Activated CD4-positive, CD25-positive, alpha-beta regulatory T cell (primary cell): ENCODE data around the gene SRPX2.

ENCODE experiments used
- DNase-seq, 4 experiments: peaks; one replicate each; lab custom pipeline; 2025; lab: John Stamatoyannopoulos, UW

SRPX2 gene

DNA sequence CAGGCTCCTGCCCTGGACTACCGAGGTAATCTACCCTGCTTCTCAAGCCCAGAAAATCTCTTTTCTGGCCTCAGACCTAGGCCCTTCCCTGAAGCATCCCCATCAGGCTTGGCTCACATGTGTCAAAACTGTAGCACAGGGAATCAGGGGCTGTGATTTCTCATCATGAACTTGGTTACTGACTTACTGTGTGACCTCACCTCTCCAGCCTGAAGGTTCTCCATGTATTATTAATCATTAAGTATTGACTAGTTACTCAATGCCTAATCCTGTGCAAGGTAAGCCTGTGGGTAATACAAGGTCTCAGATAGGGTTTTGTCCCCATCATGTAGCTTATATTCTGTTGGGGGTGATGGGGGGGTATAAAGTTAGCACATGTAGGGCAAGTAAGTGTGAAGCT is 6.8 kb downstream of the SRPX2 start:
- no peak for DNase-seq

DNA sequence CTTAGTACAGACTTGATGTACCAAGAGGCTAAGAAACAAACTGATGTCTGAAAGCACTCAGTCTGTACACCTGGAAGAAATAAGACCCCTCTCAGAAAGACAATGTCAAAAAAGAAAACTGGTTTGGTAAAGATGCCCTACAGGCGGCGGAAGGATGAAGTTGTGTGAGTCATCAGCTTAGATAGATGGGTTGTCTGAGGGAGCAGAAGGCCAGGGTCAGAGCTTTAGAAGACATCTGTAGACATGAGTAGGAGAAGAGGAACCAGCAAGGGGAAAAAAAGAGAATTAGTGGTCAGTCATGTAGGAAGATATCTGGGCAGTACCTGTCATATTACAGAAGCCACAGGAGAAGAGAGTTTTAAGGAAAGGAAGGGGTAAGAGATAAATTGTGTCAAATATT is 8.3 kb downstream of the SRPX2 start:
- no peak for DNase-seq

DNA sequence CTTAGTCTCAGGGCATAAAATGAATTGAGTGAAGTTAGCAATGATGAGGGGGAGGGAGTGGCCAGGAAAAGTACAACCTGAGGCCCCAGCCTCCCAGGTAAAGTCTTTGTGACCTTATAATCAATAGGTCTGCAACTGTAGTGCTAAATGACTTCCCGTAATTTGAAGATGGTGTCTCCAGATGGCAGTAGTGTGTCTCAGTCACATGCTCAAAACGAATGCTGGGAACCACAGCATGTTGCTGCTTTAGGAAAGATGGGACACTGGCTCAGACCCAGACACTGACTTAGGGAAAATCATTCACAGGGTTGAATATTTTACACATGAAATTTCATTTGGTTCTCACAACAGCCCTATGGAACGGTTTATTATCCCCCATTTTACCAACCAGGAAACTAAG is 10.3 kb downstream of the SRPX2 start:
- no peak for DNase-seq

DNA sequence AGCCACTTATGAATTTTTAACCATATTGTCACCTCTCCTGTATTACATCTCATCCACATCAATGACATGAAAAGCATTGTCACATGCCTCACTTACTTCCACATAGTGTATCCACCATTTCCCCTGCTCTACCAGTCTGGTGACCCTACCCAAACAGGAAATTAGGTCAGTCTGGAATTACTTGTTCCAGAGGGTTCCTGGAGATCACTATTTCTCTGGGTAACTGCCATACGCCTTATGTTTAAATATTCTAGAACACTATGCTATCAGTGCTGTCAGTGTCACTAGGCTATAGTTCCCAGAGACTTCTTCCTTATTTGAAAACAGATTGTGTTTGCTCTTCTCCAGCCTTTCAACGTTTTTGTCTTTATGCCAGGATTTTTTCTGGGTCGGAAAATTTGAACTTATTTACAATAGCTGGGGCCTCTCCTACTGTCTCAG is 15.0 kb downstream of the SRPX2 start:
- no peak for DNase-seq

DNA sequence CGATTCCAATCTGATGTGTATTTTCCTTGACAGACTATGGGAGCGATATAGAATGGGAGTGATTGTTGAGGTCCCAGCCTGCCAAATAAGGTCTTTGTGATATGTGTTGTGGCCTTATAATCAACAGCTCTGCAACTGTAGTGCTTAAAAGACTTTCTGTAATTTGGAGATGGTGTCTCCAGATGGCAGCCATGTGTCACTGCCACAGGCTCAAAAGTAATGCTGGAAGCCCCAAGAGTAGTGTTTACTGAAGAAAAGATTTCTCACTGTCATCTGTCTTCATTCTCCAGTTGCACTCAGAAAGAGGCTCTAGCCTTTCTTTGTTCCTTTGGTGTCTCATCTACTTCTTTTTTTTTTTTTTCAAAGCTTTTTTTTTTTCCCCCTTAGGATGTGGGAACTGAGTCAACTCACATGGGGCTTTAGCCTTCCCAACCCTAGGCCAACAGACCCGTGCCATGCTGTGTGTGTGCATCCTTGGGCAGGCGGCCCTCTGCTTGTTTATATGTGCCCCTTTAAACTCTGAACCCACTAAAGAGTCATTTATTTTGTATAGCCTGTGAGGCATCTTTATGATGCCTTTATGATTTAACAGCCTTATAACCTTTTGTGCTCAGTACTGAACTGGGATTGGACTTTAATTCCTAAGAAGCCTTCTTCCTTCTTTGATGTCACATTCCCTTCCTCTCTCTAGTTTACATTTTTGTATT is 15.6 kb downstream of the SRPX2 start:
- DNase-seq, result no peak

DNA sequence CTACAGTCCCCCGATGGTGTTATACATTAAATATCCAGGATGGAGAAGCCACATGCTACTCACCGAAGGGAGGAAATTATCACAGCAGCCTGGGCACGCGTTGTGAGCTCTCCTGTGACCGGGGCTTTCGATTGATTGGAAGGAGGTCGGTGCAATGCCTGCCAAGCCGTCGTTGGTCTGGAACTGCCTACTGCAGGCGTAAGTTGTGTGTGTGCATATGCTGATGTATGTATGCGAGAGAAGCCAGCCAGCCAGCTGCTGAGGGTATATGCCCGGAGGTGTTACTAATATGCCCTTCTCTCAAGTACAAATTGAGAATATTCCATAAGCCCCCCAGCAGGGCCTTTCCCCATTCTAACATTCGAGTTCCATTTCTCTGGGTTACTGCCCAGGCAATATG is 18.2 kb downstream of the SRPX2 start:
- DNase-seq, result no peak

DNA sequence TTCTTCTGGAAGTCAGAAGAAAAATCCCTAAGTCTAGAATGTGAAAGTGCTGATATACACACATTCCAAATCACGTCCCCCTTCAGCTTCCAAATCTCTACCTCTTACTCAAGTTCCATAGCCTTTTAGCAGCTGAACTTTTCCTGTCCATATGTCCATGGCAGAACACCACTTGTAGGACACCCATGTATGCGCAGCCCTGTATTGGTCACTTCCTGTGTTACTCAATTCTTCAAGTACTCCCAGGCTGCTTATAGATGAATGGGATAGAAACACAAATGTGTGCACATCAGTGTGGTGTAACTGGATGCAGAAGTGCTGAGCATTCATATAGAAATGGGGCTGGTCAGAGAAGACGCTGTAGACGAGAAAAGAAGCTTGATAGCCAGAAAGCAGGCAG is 18.8 kb downstream of the SRPX2 start:
- no peak for DNase-seq

DNA sequence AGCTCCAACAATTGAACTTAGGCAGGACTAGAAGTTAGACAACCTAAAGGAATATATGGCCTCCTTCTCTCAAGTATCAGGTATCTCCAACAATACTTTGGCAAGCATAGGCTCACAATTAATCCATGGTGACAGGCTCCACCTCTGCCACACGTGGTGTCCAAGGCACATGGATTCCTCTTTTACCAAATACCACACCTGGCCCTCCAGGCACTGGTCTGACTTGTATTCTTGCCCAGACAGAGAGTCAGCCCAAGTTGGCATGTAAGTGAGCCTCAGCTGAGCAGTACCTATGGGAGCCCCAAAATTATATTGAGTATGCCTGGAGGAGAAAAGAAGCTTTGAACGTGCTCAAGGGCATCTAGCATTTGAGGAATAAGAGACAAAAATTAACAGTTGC is 19.6 kb downstream of the SRPX2 start:
- DNase-seq, result no peak

DNA sequence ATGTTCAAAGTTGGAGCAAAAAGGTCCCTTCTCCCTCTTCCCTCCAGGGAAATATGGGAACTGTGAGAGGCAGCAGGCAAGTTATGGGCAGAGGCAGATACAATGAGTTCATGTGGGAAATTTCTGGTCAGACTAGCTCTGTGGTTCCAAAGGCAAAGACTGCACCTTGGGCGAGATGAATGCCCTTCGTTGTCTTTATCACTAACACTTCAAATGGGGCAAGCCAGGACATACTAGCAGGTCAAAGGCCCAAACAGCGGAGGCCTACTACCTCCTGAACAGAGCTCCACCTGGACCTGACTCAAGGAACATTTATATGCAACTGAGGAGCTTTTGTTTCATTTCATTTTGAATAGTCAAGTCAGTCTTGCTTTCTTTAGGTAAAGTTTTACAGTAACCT is 29.0 kb downstream of the SRPX2 start:
- no peak for DNase-seq

DNA sequence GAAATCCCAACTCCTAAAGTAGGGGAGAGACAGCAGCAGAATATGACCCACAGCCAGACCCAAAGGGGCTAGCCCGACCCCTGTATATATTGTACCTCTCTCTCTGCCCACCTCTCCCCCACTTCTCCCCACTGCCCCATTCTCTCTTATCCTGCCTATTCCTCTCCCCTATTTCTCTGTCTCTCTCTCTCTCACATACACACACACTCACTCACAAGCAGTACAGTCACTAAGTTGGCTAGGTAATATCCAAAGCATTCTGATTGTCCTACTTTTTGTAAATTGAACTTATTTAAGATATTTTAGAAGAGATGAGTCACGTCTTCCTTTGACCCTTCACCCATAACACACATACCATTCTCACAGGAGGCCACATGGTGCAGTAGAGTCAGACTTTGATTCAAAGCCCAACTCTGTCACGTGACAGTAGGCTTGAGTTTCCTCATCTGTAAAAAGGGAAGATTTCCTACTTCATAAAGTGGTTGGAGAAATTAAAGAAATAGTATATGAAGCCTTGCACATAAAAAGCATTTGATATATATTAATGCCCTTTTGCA is 29.5 kb downstream of the SRPX2 start:
- no peak for DNase-seq

DNA sequence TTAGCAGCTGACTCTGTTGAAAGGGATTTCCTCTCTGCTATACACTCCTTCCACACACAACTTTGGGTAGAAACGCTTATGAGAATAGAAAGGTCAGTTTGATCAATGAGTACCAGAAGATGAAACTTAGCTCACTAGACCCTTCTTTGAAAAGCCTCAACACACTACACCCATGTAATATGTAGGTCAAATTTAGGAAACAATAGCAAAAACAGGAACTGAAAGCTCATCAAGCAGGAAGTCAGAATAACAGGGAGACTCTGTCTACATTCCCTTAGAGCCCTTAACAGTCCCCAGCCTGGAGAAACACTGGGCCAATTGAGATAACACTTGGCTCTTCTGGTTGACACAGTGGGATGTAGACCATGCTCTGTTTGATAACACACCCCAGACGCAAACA is 30.7 kb downstream of the SRPX2 start:
- DNase-seq, result no peak

DNA sequence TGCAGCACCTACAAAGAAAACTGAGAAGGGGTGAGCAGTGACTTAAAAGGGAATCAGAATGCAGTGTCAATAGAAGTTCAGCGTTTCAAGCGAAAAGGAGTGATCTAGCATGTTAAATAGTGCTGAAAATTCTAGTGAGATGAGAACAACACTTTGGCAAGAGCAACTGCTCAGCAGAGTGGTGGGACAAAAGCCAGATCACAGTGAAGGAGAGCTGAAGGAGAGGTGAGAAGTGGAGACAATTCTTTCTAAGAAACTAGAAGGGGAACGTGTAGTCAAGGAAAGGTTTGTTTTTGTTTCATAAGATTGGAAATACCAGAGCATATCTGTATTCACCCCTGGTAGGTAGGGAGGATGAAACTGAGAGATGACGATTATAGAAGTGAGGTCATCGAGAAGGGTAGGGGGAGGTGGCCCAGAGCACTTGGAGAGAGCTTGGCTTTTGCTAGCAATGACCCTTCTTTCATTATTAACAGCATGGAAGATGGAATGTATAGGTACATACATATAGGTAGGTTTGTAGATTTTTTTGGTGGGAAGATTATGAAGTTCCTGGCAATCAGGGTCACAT is 33.7 kb downstream of the SRPX2 start:
- DNase-seq, result no peak

DNA sequence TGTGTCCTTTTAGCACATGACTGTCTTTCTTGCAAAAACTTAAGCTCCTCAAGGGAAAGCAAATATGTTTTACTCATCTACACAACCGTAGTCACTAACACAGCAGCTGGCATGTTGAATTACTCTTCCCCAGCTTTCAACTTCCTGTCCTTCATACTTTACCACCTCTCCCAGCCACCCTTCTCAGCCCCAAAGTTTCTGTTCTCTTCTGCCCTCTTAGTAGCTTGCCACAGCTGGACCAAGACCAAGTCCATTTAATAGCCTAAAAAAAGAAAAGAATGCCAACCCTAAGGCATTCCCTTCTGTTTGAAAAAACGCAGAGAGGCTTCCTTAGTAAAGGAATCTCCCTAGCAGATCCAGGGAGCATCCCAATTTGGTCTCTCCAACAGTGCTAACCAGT is 36.8 kb downstream of the SRPX2 start:
- no peak for DNase-seq

DNA sequence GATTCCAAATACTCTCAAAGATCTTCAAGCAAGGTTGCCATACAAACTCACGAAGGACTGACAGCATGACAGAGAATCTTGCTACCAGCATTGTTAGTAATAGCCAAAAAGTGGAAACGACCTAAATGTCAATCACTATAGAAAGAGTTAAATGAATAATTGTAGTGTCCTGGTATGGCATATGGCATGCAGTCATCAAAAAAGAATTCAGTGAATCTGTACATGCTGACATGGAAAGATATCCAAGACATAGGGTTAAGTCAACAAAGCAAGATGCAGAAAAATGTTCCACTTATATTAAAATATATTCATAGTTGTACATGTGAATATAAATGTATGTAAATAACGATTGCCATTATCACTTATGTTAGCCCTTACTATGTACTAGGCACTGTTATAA is 37.6 kb downstream of the SRPX2 start:
- DNase-seq, result no peak

DNA sequence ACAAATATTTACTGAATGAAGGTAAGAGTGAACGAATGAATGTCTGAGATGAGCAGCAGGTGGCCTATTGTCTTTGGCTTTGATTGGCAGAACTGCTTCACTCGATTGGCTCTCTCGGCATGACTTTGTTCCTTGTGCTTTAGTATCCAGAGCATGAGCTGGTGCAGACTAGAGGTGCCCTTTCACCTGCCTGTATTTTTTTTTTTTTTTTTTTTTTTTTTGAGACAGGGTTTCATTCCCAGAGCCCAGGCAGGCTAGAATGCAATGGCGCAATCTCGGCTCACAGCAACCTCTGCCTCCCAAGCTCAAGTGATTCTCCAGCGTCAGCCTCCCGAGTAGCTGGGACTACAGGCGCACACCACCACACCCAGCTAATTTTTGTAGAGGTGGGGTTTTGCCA is 38.9 kb downstream of the SRPX2 start:
- DNase-seq, result no peak

DNA sequence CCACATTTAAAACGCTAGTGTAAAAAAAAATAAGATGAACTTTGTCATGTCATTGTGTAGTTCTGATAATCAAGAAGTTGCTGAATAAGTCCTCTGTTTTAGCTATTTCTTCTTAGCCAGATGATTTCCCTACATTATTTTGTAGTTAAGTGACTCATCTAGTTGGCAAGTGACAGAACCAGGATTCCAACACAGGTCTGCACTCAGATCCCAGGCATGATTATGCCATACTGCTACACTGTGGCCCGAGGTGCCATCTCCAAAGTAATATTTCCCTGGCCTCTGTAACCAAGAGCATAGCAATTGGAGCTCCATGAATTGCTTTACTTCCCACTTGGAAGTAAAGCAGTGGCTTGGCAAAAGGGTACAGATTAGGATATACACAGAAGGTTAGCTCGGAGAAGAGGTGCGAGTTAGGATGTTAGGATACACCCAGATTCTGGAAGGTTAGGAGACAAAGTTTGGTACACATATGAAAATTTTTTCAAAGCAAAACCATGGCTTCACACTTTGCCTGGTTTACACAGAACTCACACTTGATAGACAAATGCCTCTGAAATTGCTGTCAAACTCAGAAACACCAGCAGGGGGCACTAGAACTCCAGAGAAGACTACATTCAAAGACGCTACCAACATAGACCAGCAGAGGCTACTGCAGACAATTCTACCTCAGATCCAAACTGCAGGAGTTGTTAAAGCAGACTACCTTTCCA is 41.4 kb downstream of the SRPX2 start:
- DNase-seq, result peak in 3 of 4 experiments; percentile 1 to 34 (median 10)

DNA sequence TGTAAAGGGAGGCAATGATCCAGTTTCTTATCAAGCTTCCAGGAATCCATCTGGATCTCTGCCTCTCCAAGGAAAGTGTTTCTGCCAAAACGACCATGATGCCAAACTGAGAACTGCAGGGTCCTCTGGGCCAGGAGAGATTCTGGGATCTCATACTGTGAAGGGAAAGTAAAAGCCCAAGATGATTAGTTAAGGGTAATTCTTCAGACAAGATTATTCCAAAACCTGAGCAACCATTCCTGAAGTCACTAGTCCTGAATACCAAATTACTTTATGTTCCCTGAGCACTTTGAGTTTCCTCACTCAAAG is 42.0 kb downstream of the SRPX2 start:
- DNase-seq, result no peak

DNA sequence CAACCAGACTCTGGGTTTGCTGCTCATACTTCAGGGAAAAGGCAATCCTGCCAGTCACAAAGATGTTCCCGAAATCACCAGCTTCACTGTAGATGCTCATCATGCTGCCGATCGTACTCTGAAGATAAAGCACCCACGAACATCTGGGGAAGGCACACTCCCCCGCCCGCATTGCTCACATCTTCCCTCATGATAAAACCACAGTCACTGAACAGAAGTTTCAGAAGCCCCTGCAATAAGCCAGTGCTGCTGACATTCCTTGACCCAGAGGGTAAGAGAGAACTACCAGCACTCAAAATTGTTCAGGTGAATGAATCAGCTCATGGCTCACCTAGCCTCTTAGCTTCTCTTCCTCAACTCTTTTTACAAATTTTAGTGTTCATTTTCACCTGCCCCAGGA is 43.1 kb downstream of the SRPX2 start:
- DNase-seq, result no peak

DNA sequence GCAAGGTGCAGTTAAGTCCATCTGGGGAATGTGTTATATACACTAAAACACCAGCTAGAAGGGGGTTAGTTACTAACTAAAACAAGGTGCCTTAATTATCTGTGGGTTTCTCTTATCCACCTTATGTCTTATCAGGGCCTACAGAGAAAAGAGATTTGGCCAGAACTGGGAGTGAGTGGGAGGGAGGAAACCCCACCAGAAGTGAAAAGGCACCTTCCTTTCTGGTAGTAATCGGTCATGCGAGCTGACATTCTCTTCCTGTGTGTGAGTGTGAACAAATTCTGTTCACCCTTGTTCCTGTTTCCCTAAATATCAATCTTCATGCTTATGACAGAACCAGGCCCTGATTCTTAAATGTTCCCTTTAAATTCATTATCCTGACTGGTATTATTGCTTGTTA is 43.5 kb downstream of the SRPX2 start:
- DNase-seq, result no peak

DNA sequence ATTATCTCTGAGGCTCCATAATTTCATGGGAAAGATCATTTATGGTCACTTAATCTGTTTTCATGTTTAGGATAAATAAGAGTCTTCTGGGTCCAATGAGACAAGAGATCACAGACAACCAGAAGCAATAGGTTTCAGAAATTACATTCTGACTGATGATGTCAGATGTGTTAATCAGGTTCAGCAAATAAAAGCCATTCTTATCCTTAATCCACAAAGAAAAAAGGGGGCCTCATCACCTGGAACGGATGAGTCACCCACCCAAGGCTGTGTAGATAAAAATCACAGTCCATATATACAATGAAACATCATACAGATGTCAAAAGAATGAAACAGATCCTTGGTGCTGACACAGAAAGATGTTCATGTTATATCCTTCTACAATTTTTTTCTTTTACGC is 51.3 kb downstream of the SRPX2 start:
- no peak for DNase-seq

DNA sequence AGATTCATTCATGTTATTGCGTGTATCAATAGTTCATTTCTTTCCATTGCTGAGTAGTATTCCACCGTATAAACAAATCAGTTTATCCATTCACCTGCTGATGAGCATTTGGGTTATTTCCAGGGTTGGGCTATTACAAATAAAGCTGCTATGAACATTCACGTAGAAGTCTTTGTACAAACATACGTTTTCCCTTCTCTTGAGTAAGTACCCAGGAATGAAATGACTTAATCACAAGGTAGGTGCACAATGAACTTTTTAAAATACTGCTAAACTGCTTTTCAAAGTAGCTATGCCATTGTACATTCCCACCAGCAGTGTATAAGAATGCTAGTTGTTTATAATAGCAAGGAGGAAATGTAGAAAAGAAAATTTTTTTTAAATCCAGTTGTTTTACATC is 52.0 kb downstream of the SRPX2 start:
- no peak for DNase-seq

DNA sequence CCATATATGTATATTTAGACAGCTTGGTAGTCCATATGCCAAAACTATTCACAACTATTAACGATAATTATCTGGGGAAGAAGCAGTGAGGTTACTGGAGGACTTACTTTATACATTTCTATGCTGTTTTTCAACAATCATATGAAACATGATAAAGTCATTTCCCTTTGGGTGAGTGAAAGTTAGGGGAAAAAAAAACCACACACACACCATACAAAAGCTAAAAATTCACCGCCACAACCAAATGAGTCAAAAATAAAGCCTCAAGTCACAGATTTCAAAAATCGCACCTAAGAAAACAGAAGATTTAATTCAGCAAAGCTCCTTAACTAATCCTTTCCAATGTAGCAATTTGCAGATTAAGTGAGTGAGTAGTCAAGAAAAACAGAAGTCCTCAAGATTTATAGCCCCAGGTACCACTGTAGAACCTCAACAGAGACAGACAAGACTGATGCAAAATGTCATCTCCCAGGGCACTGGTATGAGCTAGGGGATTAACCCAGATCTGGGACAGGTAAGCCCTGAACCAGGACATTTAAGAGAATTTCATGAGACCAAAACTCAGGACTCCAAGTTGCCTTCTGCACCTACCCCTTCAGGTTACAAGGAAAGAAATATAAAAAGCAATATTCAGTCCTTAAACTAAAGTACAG is 52.8 kb downstream of the SRPX2 start:
- no peak for DNase-seq

DNA sequence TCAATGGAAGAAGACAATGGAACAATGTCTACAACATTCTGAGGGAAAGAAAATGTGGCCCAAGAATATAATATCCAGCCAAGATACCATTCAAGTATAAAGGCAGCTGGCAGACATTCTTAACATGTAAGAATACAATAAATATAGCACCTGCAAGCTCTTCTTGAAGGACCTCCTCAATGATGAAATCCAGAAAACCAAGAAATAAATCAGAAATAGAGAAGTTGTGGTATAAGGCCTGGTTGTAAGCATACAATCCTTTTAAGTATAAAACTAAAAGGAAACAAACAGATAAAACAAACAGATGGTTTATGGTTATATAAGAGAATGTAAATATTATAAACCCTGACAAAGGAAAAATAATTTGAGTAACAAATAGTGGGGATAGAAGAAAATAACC is 54.6 kb downstream of the SRPX2 start:
- DNase-seq, result no peak
